ENCODE results near the gene POC1B.

DNA sequence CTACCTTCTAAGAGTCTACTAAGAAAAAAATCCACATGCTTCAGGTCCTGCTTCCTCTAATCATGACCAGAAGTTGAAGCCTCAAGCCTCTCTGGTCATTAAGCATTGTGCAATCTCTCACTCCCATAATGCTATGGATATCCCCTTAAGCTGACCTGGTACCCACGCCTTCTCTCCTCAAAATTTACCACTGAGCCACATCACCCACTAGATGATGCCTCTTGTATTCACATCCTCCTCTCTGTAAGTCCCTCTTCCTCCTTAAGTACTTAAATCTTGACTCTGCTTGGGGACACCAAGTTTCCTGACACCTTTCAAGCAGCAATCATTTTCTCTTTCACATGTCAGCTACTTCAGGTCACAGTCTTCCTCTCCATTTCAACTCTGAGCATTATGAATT, 11.1 kb downstream of the POC1B start:
- TF ChIP-seq EZH2 (IDR thresholded peaks at IDR 0.05) (no peak), EZH2phosphoT487 (IDR thresholded peaks at IDR 0.05) (no peak)
- TF ChIP-seq, protein P1, sequence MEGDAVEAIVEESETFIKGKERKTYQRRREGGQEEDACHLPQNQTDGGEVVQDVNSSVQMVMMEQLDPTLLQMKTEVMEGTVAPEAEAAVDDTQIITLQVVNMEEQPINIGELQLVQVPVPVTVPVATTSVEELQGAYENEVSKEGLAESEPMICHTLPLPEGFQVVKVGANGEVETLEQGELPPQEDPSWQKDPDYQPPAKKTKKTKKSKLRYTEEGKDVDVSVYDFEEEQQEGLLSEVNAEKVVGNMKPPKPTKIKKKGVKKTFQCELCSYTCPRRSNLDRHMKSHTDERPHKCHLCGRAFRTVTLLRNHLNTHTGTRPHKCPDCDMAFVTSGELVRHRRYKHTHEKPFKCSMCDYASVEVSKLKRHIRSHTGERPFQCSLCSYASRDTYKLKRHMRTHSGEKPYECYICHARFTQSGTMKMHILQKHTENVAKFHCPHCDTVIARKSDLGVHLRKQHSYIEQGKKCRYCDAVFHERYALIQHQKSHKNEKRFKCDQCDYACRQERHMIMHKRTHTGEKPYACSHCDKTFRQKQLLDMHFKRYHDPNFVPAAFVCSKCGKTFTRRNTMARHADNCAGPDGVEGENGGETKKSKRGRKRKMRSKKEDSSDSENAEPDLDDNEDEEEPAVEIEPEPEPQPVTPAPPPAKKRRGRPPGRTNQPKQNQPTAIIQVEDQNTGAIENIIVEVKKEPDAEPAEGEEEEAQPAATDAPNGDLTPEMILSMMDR (IDR thresholded peaks at IDR 0.05) = no peak
